Smooth muscle cell (in vitro differentiated cells): ENCODE results near the gene ZEB2. TPM values are rescaled to one million over a fixed set of nuclear protein-coding genes. Genes with fewer than 3 reads are reported as not detected.

Experiments
- DNase-seq: peaks from one replicate; lab custom pipeline; 2025; ENCODE audit not compliant: unreplicated experiment; lab: John Stamatoyannopoulos, UW
- H2AFZ ChIP-seq: fragments of 200-600 bp; sonication (generic); 2 replicates; pipeline ENCODE4 v1.6.0; 2016; ENCODE audit warnings: antibody characterized with exemption, low read depth, mild to moderate bottlenecking
- H3F3A ChIP-seq: fragments of 200-600 bp; sonication (generic); 2 replicates; pipeline ENCODE4 v1.6.0; 2017; ENCODE audit warnings: antibody characterized with exemption, low read depth
- H3K27ac ChIP-seq: fragments of 200-600 bp; sonication (generic); 2 replicates; pipeline ENCODE4 v1.5.1; 2016; ENCODE audit warnings: low read depth, mild to moderate bottlenecking
- H3K27me3 ChIP-seq: fragments of 200-600 bp; sonication (generic); 2 replicates; pipeline ENCODE4 v1.6.1; 2016; ENCODE audit warnings: low read depth, mild to moderate bottlenecking
- H3K36me3 ChIP-seq: fragments of 200-600 bp; sonication (generic); 2 replicates; pipeline ENCODE4 v1.5.1; 2016; ENCODE audit warnings: low read depth
- H3K4me1 ChIP-seq: fragments of 200-600 bp; sonication (generic); 2 replicates; pipeline ENCODE4 v1.5.1; 2016; ENCODE audit warnings: low read depth
- H3K4me2 ChIP-seq: fragments of 200-600 bp; sonication (generic); 2 replicates; pipeline ENCODE4 v1.6.0; 2016; ENCODE audit warnings: mild to moderate bottlenecking
- H3K4me3 ChIP-seq: fragments of 200-600 bp; sonication (generic); 2 replicates; pipeline ENCODE4 v1.5.1; 2016; ENCODE audit warnings: mild to moderate bottlenecking
- H3K79me2 ChIP-seq: fragments of 200-600 bp; sonication (generic); 2 replicates; pipeline ENCODE4 v1.6.0; 2016; ENCODE audit warnings: low read depth, mild to moderate bottlenecking
- H3K9ac ChIP-seq: fragments of 200-600 bp; sonication (generic); 2 replicates; pipeline ENCODE4 v1.6.0; 2016; ENCODE audit warnings: low read depth
- H3K9me3 ChIP-seq: fragments of 200-600 bp; sonication (generic); replicated peaks from 2 replicates; pipeline ENCODE4 v1.5.1; 2016; ENCODE audit warnings: low read depth
- H4K20me1 ChIP-seq: fragments of 200-600 bp; sonication (generic); 2 replicates; pipeline ENCODE4 v1.6.0; 2016; ENCODE audit warnings: low read depth
- WGBS: methylation state at CpG from one replicate; pipeline ENCODE4 v1.1.7; 2016; ENCODE audit warnings: low lambda C conversion rate; 5-methylcytosine and 5-hydroxymethylcytosine counted together
- polyA plus RNA-seq: library from polyadenylated mRNA; unstranded; fragments of >200 nt; fragmentation: Nextera tagmentation; extraction: Ambion mirVana; gene quantifications from 2 replicates; pipeline ENCODE4 v1.2.1, GENCODE V29; 2016
- total RNA-seq: library from RNA; depleted of rRNA; stranded (reverse); fragments of >200 nt; gene quantifications from 2 replicates; pipeline ENCODE4 v1.2.3, GENCODE V29; 2014
- TF ChIP-seq, protein P1 (sequence below): fragments of 200-600 bp; sonication (generic); IDR thresholded peaks from 2 replicates; pipeline ENCODE4 v1.5.1; 2017; ENCODE audit warnings: borderline replicate concordance, mild to moderate bottlenecking, antibody characterized with exemption; ENCODE audit not compliant: insufficient read depth, poor library complexity, severe bottlenecking

ZEB2 gene
- total and polyA plus RNA-seq, 2 experiments from 2014 or later, result 67.5 to 148 TPM

DNA sequence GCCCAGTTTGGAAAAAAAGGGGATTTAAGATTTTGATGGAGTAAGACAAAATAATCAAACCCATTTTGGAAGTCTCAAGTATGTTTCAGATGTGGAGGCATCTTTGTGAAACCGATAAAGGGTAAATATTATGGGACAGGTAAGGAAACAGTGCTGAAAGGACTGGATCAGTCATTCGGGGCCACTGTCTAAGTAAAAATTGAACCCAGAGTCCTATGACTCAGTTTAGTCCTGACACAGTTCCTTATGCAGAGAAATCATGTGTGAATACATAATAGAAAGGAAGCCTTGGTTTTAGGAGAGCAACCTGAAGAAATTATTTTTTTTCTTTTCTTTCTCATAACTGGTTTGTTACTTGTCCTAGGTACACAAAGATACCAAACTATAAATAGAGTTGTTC is 15.4 kb upstream of the ZEB2 start:
- Histone ChIP-seq H4K20me1 (no peaks in the 10 kb centered on the region), H3K4me2 (no peak overlapping the region)
- 100% methylated on average over 2 of the region's 2 CpGs for WGBS

DNA sequence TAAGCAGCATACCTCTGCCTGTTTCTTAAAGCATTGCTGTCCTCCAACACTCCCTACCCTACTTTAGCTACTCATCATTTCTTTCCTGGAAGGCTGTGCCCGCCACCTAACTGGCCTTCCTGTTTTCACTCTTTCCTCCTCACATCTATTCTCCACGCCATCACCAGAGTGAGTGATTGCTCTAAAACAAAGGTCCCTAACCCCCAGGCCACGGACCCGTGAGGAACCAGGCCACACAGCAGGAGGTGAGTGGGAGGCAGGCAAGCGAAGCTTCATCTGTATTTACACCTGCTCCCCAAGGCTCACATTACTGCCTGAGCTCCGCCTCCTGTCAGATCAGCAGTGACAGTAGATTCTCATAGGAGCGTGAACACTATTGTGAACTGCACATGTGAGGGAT is 13.3 kb upstream of the ZEB2 start:
- H3K9me3 ChIP-seq, result no peaks in the 10 kb centered on the region
- no peaks in the 10 kb centered on the region for H3F3A ChIP-seq
- no peak for DNase-seq
- H4K20me1 ChIP-seq, result no peaks in the 10 kb centered on the region
- H3K36me3 ChIP-seq, result no peaks in the 10 kb centered on the region
- TF ChIP-seq, protein P1, sequence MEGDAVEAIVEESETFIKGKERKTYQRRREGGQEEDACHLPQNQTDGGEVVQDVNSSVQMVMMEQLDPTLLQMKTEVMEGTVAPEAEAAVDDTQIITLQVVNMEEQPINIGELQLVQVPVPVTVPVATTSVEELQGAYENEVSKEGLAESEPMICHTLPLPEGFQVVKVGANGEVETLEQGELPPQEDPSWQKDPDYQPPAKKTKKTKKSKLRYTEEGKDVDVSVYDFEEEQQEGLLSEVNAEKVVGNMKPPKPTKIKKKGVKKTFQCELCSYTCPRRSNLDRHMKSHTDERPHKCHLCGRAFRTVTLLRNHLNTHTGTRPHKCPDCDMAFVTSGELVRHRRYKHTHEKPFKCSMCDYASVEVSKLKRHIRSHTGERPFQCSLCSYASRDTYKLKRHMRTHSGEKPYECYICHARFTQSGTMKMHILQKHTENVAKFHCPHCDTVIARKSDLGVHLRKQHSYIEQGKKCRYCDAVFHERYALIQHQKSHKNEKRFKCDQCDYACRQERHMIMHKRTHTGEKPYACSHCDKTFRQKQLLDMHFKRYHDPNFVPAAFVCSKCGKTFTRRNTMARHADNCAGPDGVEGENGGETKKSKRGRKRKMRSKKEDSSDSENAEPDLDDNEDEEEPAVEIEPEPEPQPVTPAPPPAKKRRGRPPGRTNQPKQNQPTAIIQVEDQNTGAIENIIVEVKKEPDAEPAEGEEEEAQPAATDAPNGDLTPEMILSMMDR, result no peak
- no peak overlapping the region for H3K27ac ChIP-seq
- no peaks in the 10 kb centered on the region for H3K79me2 ChIP-seq
- H3K4me2 ChIP-seq, result no peak overlapping the region
- no peak overlapping the region for H2AFZ ChIP-seq
- H3K9ac ChIP-seq, result no peak overlapping the region
- no peaks in the 10 kb centered on the region for H3K4me1 ChIP-seq
- 85% methylated on average over 7 of the region's 7 CpGs for WGBS
- no peaks in the 10 kb centered on the region for H3K27me3 ChIP-seq
- H3K4me3 ChIP-seq, result no peak overlapping the region

More for the DNA sequence above, 15.4 kb upstream of the ZEB2 start:
- no peaks in the 10 kb centered on the region for H3K79me2 ChIP-seq
- no peaks in the 10 kb centered on the region for H3K27me3 ChIP-seq
- H3K36me3 ChIP-seq, result no peaks in the 10 kb centered on the region
- H2AFZ ChIP-seq, result no peak overlapping the region
- no peaks in the 10 kb centered on the region for H3K9me3 ChIP-seq
- no peak overlapping the region for H3K27ac ChIP-seq
- H3K4me3 ChIP-seq, result no peak overlapping the region
- H3K4me1 ChIP-seq, result no peaks in the 10 kb centered on the region
- H3F3A ChIP-seq, result no peaks in the 10 kb centered on the region
- TF ChIP-seq, protein P1, result no peak
- no peak for DNase-seq
- no peak overlapping the region for H3K9ac ChIP-seq

DNA sequence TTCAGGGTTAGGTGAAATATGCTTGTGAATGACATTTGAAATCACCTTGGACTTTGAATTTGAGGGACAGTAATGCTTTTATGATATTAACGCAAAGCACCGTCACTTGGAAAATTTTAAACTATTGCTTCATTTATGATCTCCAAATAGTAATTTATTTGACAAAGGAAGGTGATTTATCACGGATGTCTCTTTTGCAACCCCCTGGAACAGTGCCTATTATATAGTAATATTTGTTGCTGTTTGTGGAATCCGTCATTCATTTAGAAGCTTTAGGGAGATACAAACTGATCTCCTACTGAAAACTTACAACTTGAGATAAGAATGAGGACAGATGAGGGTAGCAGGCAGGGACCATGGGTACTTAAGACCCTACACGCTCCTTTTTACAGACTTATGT is 10.7 kb upstream of the ZEB2 start:
- no peaks in the 10 kb centered on the region for H3K4me1 ChIP-seq
- TF ChIP-seq, protein P1, result no peak
- no peaks in the 10 kb centered on the region for H3K27me3 ChIP-seq
- H3K9me3 ChIP-seq, result no peaks in the 10 kb centered on the region
- H3K79me2 ChIP-seq, result no peaks in the 10 kb centered on the region
- no peaks in the 10 kb centered on the region for H3K36me3 ChIP-seq
- no peak overlapping the region for H3K27ac ChIP-seq
- no peak overlapping the region for H3K9ac ChIP-seq
- no peaks in the 10 kb centered on the region for H4K20me1 ChIP-seq
- no peak overlapping the region for H3K4me2 ChIP-seq
- 69% methylated on average over 5 of the region's 5 CpGs for WGBS
- no peak for DNase-seq
- H3F3A ChIP-seq, result no peaks in the 10 kb centered on the region
- H3K4me3 ChIP-seq, result no peak overlapping the region
- H2AFZ ChIP-seq, result peak overlapping the region; percentile 16

DNA sequence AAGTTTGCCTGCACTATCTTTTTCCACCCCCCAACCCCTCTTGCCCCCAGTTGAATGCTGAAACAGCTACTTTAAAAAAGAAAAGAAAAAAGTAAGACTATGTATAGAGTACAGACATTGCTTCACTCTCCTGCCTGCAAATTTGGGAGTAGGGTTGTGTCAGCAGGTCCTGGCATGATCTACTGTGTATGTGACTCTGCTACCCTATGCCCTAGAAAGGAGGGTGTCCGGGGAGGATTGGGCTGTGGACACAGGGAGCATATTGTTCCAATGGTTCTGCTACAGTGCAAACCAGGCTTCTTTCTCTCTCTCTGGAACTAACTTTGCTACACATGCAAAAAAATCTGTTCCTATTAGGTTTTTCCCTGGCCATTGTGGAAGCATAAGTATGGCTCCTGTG is 9.9 kb upstream of the ZEB2 start:
- no peaks in the 10 kb centered on the region for H3K9me3 ChIP-seq
- H3K36me3 ChIP-seq, result no peaks in the 10 kb centered on the region
- TF ChIP-seq, protein P1, result no peak
- no peak overlapping the region for H3K9ac ChIP-seq
- 88% methylated on average over 1 of the region's 1 CpG for WGBS
- H3K4me2 ChIP-seq, result no peak overlapping the region
- H2AFZ ChIP-seq, result no peak overlapping the region
- no peaks in the 10 kb centered on the region for H3F3A ChIP-seq
- H3K4me3 ChIP-seq, result no peak overlapping the region
- H3K79me2 ChIP-seq, result no peaks in the 10 kb centered on the region
- H4K20me1 ChIP-seq, result no peaks in the 10 kb centered on the region
- H3K4me1 ChIP-seq, result peaks cover 7% of the 10 kb centered on the region
- H3K27ac ChIP-seq, result no peak overlapping the region
- H3K27me3 ChIP-seq, result no peaks in the 10 kb centered on the region
- no peak for DNase-seq
